Measurements from ENCODE around the gene IL19. TPM values are rescaled to one million over a fixed set of nuclear protein-coding genes. Genes with fewer than 3 reads are reported as not detected.
"Not testable (repeated sequence)": the region's sequence is repeated elsewhere in the genome, so short reads cannot be mapped to it uniquely, and the experiment has no call there.

IL19 gene
- total and polyA plus RNA-seq, 8 donors = not detected

DNA sequence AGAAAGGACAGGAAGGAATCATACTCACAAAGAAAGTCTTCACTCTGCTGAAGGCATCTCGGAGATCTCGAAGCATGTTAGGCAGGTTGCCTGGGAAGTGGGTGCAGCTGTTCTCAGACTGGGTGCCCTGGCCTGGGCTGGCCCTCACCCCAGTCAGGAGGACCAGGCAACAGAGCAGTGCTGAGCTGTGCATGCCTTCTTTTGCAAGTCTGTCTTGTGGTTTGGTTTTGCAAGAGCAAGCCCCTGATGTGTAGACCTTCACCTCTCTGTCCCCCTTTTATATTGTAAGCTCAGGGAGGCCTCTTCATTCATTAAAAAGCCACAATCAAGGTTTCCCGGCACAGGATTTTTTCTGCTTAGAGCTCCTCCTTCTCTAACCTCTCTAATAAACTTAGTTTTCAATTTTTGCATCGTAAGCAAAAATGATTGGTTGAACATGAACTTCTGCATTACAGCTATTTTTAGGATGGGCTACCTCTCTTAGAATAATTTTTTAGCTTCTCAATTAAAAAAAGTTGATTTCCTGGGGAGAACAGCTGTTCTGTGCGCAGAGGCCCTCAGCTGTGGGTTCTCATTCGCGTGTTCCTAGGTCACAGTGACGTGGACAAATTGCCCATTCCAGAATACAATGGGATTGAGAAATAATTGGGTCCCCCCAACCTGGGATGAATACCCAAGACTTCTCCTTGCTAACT is 1.8 kb downstream of the IL19 start, which contains the start of gene IL10:
TSS of gene IL10 (minus strand) at position 252 of the 695 bp plus-strand sequence. CDS start at position 193, 59 bp downstream.
- Histone ChIP-seq H3K27me3 (no peaks in the 10 kb centered on the region), H3K36me3 (no peaks in the 10 kb centered on the region), H3K4me1 (no peaks in the 10 kb centered on the region), H3K4me3 (no peak within 1 kb of the TSS), H3K27ac (peak within 1 kb of the TSS in 1 of 4 donors; percentile 15), H3K9me3 (no peaks in the 10 kb centered on the region)
- intact Hi-C loops (cut with DNase I) = no loop called here
- 85 to 92% methylated on average over 8 of the region's 8 CpGs for WGBS, 2 donors
- TF ChIP-seq, protein P1, sequence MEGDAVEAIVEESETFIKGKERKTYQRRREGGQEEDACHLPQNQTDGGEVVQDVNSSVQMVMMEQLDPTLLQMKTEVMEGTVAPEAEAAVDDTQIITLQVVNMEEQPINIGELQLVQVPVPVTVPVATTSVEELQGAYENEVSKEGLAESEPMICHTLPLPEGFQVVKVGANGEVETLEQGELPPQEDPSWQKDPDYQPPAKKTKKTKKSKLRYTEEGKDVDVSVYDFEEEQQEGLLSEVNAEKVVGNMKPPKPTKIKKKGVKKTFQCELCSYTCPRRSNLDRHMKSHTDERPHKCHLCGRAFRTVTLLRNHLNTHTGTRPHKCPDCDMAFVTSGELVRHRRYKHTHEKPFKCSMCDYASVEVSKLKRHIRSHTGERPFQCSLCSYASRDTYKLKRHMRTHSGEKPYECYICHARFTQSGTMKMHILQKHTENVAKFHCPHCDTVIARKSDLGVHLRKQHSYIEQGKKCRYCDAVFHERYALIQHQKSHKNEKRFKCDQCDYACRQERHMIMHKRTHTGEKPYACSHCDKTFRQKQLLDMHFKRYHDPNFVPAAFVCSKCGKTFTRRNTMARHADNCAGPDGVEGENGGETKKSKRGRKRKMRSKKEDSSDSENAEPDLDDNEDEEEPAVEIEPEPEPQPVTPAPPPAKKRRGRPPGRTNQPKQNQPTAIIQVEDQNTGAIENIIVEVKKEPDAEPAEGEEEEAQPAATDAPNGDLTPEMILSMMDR (IDR thresholded peaks at IDR 0.05) = no peak
- FAIRE-seq = no peak
- ATAC-seq = peak in 2 of 4 donors; percentile 51 to 59
- DNase-seq = peak in 1 of 6 donors; percentile 30

DNA sequence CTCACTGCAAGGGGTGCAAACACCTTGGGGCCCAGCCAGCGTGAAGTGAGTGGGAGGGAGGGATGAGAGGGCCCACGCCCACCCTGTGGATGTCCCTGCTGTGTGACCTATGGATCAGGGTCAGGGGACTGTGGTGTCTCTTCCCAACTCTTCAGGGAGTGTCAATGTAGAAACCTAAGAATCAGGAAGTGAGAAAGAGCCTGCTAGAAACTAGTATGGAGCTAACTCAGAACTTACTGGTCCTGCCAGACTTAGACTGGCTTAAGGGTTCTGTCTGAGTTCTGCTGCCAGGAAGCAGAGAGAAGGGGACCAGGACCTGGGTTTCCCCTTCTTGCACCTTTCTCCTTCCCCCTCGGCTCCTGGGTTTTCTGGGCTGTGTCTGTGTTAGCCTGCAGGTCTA is 3.5 kb downstream of the IL19 start:
- Histone ChIP-seq H3K9me3 (no peaks in the 10 kb centered on the region), H3K27me3 (no peaks in the 10 kb centered on the region), H3K4me3 (no peak overlapping the region), H3K27ac (no peak overlapping the region), H3K4me1 (no peaks in the 10 kb centered on the region), H3K36me3 (no peaks in the 10 kb centered on the region)
- WGBS, 2 donors = 70 to 85% methylated on average over 3 of the region's 3 CpGs
- DNase-seq (no peak), FAIRE-seq (no peak), ATAC-seq (no peak)
- TF ChIP-seq, protein P1 (IDR thresholded peaks at IDR 0.05) = no peak
- intact Hi-C loops (cut with DNase I) = no loop called here

DNA sequence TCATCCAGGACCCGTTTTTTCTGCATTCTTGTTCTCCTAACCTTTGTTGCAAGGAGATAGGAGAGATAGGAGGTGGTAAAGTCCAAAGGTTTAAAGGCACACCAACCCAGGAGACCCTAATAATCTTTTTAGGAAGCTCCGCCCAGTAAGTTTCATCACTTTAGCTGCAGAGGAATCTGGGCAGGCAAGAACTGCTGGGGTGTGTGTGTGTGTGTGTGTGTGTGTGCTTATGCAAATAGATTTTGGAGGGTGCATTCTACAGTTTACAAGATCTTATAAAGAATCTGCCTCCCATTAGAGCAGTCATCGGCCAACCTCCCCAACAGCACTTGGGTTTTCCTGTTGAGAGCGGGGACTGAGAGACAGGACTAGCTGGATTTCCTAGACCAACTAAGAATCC is 5.7 kb downstream of the IL19 start:
- WGBS, 2 donors = 63 to 73% methylated on average over 4 of the region's 4 CpGs
- no peak overlapping the region for H3K4me3 ChIP-seq
- no peaks in the 10 kb centered on the region for H3K27me3 ChIP-seq
- no peaks in the 10 kb centered on the region for H3K36me3 ChIP-seq
- intact Hi-C loops (cut with DNase I) = no loop called here
- H3K4me1 ChIP-seq = no peaks in the 10 kb centered on the region
- DNase-seq (no peak), FAIRE-seq (no peak), ATAC-seq (no peak)
- TF ChIP-seq, protein P1 (IDR thresholded peaks at IDR 0.05) = no peak
- no peaks in the 10 kb centered on the region for H3K9me3 ChIP-seq
- no peak overlapping the region for H3K27ac ChIP-seq

DNA sequence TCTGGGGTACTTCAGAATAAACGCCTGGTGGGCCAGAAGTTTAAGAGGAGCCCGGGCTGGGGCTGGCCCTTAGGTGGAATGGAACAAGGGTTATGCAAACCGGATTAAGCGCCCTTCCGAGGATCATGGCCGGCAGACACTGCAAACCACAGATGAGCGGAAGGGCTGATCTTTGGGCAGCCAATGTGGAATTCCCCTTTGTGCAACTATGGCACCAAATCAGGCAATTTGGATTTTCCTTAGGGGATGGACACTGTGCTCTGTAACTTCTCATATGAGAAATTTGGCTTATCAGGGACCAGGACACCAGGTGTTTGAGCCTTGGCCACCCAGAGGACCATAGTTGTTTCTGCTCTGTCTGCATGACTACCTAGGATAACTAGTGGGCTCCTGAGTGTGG is 7.5 kb downstream of the IL19 start:
- FAIRE-seq (no peak), ATAC-seq (no peak), DNase-seq (no peak)
- H3K9me3 ChIP-seq = no peaks in the 10 kb centered on the region
- H3K4me1 ChIP-seq = no peaks in the 10 kb centered on the region
- no peak overlapping the region for H3K27ac ChIP-seq
- no peaks in the 10 kb centered on the region for H3K36me3 ChIP-seq
- TF ChIP-seq, protein P1 (IDR thresholded peaks at IDR 0.05) = no peak
- intact Hi-C loops (cut with DNase I) = no loop called here
- 84 to 89% methylated on average over 7 of the region's 7 CpGs for WGBS, 2 donors
- no peak overlapping the region for H3K4me3 ChIP-seq
- H3K27me3 ChIP-seq = no peaks in the 10 kb centered on the region

DNA sequence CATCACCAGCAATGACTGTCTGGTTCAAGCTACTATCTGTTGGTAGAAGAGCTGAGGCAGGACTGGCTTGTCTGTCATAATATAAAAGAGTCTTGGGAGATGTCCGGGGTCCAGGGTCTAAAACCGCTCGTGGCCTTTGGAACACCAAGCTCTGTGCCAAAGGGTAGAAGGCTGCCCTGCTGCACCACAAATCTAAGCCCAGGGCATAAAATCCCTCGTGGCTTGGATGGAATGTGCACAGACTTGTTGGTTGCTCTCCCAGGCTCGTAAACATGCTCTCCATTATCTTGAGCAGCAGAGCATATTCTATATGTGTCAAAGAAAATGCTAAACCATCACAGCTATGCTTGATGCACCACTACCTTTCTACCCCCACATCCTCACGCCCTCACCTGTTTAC is 8.3 kb downstream of the IL19 start:
- H3K36me3 ChIP-seq; ATAC-seq; DNase-seq; H3K9me3 ChIP-seq; H3K27me3 ChIP-seq; FAIRE-seq; intact Hi-C loops (cut with DNase I); H3K4me1 ChIP-seq; H3K4me3 ChIP-seq; H3K27ac ChIP-seq: not testable (repeated sequence)
- WGBS, 2 donors = 68 to 73% methylated on average over 6 of the region's 6 CpGs

Measured in pancreas (tissue), 10 donors.